HG03159 (cell line): ENCODE measurements around the gene RFTN1.

ENCODE experiments used
- ATAC-seq: cut with Tn5 transposase; IDR thresholded peaks from one replicate; pipeline ENCODE4 v1.9.1; 2021; ENCODE audit warnings: mild to moderate bottlenecking, moderate library complexity; ENCODE audit not compliant: unreplicated experiment

RFTN1 gene

DNA sequence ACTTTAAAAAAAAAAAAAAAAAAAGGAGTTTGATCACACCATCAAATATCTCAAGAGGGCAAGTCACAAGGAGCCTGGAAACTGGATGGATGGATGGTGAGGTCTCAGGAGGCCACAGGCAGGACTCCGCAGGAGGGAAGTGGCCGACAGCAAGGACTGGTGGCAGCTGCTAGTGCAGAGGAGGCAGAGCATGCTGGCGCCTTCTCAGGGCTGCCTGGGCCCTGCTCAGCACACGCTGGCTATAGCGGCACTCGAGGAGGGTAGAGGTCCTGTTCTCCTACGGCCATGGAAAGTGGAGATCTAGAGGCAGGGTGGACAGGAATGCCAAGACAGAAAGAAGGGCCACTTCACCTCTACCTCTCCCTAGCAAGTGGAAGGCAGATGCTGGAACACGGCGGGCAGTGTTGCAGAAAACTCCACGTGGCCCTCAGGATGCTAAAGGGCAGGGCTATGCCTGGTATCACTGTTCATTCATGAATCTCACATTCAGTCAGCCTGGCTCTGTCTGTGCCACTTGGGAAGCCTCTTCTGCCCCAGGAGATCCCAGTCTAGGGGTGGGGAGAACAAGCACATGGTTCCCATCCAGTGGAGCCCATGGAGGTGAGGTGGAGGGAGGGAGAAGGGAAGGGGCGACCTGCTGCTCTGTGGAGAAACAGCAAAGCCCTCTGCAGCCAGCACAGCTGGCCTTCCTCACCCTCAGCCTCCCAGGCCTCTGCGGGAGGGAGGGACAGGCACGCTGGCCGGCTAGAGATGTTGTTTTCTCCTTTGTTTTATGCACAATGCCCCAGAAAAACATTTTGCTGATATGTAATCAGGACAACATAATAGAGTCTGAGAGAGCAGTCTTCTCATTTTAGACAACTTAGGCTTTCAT, 177.5 kb downstream of the RFTN1 start:
- no peak for ATAC-seq

DNA sequence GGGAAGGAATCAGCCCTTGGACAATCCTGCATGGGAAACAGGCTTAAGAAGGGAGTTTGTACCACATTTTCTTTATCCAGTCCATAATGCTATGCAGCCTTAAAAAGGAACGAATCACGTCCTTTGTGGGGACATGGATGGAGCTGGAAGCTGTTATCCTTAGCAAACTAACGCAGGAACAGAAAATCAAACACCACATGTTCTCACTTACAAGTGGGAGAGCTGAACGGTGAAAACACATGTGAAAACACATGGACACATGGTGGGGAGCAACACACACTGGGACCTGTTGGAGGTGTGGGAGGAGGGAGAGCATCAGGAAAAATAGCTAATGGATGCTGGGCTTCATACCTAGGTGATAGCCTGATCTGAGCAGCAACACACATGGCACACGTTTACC, 178.2 kb downstream of the RFTN1 start:
- no peak for ATAC-seq

GRCh38 chr3:16334909-16335308, 178.6 kb downstream of the RFTN1 start:
- no peak for ATAC-seq

DNA sequence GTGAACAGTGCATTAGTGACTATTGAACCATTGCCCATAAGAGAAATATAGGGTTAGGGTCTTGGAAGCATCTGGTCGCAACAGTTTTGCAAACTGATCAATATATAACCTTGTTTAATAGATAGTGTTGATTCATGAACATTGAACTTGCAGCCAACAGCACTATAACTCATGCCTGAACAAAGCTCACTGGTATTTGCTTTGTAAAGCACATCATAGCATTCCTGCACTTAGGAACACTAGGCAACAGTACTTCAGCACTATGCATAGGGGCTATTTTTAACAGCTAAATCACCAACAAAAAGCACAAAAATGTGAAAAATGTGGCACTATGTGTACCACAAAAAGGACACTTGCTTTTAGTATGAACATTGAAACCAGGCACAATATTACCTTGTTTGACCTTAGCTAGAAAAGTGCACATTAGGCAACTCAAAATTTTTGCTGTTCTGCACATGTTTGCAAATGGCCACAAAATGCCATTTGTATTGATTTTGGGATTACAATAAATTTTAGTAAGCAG, 180.5 kb downstream of the RFTN1 start:
- no peak for ATAC-seq

DNA sequence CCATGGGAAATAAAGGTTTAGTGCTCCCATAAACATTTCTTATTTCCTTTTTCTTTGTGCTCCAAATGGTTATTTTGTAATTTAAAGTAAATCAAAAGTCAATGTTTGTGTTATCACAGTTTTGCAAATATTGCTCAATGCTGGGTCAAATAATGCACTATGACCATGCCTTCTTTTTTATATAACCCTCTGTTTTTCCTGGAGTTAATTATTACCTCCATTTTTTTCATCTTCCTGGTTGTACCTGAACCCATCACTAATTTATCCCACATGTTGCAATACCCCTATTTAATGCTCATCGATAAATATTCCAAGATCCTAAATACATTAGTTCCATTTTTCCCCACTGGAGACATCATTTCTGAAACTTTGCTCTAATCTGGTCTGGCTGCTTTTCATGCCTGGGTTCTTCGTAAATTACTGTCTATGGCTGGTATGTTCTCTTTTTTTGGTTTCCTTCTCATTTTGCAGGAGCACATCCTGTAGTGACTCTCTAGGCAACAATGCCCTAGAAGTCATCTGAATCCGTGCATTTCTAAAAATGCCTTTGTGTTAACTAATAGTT, 182.1 kb downstream of the RFTN1 start:
- ATAC-seq: no peak

DNA sequence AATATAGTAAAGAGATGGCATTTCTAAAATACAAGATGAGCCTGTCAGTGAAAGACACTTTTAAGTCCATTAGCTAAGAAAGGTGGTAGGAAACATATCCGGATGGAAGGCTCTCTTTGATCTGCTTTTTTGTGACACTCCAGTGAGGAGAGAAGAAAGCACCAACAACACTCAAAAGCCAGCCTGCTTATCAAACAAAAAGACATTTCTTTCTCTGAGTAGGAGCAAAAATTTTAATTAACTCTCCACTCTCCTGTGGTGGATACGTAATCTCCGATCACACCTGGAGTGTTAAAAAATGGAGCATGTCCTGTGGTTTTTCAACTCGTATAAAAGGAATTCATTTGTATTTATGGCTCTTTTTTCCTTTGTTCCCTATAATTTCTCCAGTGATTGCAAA, 183.1 kb downstream of the RFTN1 start:
- ATAC-seq: no peak

- no peak for ATAC-seq
Measured at GRCh38 chr3:16329826-16330129, 183.7 kb downstream of the RFTN1 start.

- ATAC-seq: no peak
Measured at GRCh38 chr3:16329036-16329825, 184.3 kb downstream of the RFTN1 start.

GRCh38 chr3:16328124-16328523, 185.4 kb downstream of the RFTN1 start:
- ATAC-seq: no peak

DNA sequence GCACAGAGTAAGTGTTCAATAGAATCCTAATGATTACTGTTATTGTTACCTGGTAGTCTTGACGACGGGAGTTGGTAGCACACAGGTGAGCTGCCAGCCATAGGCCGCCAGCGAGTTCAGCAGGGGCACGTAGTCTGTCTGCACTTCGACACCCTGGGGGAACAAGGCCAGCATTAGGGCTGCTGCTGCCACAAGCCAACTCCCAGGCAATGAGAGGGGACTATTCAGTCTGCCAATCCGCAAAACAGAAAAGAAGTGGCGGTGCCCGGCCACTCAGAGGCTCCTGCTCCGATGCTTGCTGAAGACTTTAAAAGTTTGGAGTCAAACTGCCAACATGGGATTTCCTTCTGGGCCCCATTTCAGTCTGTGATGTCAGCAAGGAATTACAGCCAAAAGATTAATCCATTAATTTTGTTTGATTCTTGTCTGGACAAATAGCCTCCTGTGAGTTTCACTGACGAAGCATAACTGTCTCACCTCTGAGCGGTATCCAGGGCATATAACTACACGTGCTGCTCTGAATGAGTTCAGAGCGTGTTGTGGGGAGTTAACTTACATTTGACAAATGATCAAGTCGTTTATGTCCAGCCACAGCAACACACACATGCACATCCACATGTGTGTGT, 186.7 kb downstream of the RFTN1 start:
- no peak for ATAC-seq

GRCh38 chr3:16325850-16326249, 187.6 kb downstream of the RFTN1 start:
- no peak for ATAC-seq

- no peak for ATAC-seq
Measured at GRCh38 chr3:16323737-16324136, 189.8 kb downstream of the RFTN1 start.

GRCh38 chr3:16322189-16322588, 191.3 kb downstream of the RFTN1 start:
- no peak for ATAC-seq

- no peak for ATAC-seq
Measured at GRCh38 chr3:16320711-16321110, 192.8 kb downstream of the RFTN1 start.

DNA sequence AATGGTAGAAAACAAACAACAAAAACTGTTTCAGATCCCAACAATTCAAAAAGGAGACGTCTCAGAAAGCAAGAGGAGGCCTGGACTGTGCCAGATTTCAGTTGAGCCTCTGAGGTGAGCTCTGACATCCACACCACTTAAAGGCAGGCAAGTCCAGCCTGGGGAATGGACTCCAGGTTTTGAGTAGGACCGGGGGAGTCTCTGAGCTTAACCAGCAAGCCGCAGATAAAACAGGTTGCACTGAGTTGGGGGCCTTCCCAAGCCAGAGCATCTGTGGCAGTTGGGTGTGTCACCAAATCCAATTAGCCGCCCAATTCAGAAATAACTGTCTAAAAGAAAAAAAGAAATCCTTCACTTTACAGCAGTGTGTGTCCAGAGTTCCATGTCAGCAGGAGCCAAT, 193.8 kb downstream of the RFTN1 start:
- no peak for ATAC-seq

DNA sequence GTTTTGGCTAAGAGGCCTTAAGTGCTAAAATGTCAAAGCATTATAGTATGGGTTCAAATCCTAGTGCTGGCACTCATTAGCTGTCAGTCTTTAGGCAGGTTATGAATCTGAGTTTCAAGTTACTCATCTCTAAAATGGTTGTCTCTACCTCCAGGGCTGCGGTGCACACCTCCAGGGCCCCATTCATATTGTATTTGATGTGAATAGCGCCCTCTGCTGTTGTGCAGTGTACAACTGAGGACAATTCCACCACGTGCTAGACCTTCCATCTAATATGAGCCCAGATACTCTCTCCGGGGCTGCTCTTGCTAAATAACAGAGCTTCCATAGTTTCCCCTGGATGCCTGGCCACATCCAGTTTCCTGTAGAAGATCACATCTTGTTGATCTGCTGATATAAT, 194.2 kb downstream of the RFTN1 start:
- ATAC-seq: no peak

GRCh38 chr3:16318176-16318575, 195.3 kb downstream of the RFTN1 start:
- no peak for ATAC-seq

GRCh38 chr3:16317561-16317945, 195.9 kb downstream of the RFTN1 start:
- ATAC-seq: no peak

- ATAC-seq: no peak
Measured at GRCh38 chr3:16316847-16317560, 196.5 kb downstream of the RFTN1 start.

DNA sequence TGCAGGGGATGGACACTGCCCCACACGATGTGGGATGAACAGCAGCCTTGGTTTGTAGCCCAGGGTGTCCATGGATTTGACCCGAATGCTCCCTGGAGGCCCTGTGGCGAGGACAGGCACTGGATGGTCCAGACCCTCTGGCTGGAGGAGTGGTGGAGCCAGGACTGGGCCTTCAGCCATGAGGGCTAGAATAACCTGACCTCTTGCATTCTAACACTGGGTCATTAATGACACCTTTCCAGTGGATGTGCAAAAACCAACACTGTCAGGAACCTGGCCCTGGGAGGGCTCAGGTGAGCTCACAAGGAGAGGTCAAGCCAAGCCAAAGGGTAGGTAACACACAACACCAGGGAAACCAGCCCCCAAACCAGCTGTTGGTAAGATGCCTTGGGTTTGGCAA, 197.1 kb downstream of the RFTN1 start:
- no peak for ATAC-seq

DNA sequence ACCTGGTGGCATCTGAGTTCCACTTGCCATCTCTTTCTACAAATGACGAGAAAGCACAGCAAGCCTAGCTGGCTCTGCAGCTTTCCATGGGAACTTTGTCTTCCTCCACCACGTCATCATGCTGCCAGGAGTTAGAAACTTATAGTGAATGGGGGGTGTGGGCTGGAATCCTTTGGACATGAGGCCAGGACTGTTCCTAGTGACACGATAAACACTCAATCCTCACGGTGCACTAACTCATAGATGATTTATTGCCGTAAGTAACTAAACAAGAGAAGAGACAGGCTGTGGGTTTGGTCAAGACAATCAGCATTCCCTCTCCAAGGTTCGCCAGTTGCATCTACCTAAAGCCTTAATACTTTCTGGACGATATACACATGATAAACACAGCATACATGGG, 197.9 kb downstream of the RFTN1 start:
- no peak for ATAC-seq
